Body of pancreas (tissue), 4 donors: ENCODE results near the gene RAB5B. TPM values are rescaled to one million over a fixed set of nuclear protein-coding genes. Genes with fewer than 3 reads are reported as not detected.

Experiments used
- ATAC-seq: fragments of 150-250 bp; one replicate; pipeline ENCODE4 v1.9.1; 2016
- DNase-seq, 4 donors: peaks; one replicate each; pipeline ENCODE4 v3.0.0-alpha.2; 2019
- H3K27ac ChIP-seq, 4 donors: fragments of 200-600 bp; sonication (generic); 1 replicate in 3 of 4; 2 replicates in 1 of 4; pipeline versions ENCODE4 v1.5.1 to v1.6.1; 2016 to 2019; ENCODE audit warnings: mild to moderate bottlenecking in 1 of 4, mixed read lengths in 1 of 4, moderate library complexity in 1 of 4
- H3K27me3 ChIP-seq, 2 donors: fragments of 200-600 bp; sonication (generic); one replicate each; pipeline ENCODE4 v1.6.0; 2016; ENCODE audit warnings: mild to moderate bottlenecking in 1 of 2
- H3K36me3 ChIP-seq, 2 donors: fragments of 200-600 bp; sonication (generic); replicated peaks in 1 of 2; 2 replicates each; pipeline ENCODE4 v1.5.1; 2016; ENCODE audit warnings: low read depth in 2 of 2; ENCODE audit not compliant: insufficient read depth in 1 of 2
- H3K4me1 ChIP-seq: fragments of 200-600 bp; sonication (generic); one replicate; pipeline ENCODE4 v1.6.0; 2016
- H3K4me3 ChIP-seq, 2 donors: fragments of 200-600 bp; sonication (generic); 1 replicate in 1 of 2; 2 replicates in 1 of 2; pipeline ENCODE4 v1.5.1; 2016 to 2019
- H3K9me3 ChIP-seq, 3 donors: fragments of 200-600 bp; sonication (generic); 1 replicate in 2 of 3; 2 replicates in 1 of 3; pipeline ENCODE4 v1.5.1; 2016
- POLR2A ChIP-seq, 3 donors: fragments of 450-650 bp; IDR thresholded peaks; one replicate each; pipeline ENCODE4 v1.6.1; 2016; ENCODE audit warnings: antibody characterized with exemption in 3 of 3, mild to moderate bottlenecking in 2 of 3
- WGBS, 2 donors: methylation state at CpG; one replicate each; pipeline ENCODE4 v1.1.5; 2017; 5-methylcytosine and 5-hydroxymethylcytosine counted together
- intact Hi-C: fragments of 100-400 bp; cut with DNase I; formaldehyde crosslinking; loops from one replicate; pipeline ENCODE4 v1.15.1; 2023
- total RNA-seq, 2 donors: library from RNA; depleted of rRNA; stranded (reverse); fragments of >200 nt; gene quantifications; one replicate each; pipeline ENCODE4 v1.1.0, GENCODE V29; 2016
- TF ChIP-seq, protein P1 (sequence below), 7 experiments: fragments of 450-650 bp in 4 of 7; fragments of 200-600 bp in 3 of 7; sonication (generic) in 3 of 7; IDR thresholded peaks; one replicate each; pipeline ENCODE4 v1.5.1; 2016 to 2019; ENCODE audit warnings: antibody characterized with exemption in 7 of 7

RAB5B gene
- total RNA-seq, 2 donors from 2014 or later = 28.3 to 33.9 TPM

DNA sequence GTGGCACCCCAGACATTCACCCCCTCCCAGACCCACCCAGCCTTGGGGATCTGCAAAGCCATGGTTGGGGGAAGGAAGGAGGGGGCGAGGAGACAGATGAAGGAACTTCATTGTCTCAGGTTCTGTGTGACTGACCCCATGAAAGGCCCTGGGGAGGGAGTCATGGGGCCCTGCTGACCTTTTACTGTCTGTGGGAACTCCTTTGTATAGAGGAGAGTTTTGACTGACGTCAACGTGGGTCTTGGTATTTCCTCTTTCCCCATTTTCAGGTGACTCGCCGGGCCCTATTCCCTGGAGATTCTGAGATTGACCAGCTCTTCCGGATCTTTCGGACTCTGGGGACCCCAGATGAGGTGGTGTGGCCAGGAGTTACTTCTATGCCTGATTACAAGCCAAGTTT, 3.1 kb upstream of the RAB5B start:
- WGBS, 2 donors = 87 to 96% methylated on average over 7 of the region's 7 CpGs
- intact Hi-C loops = no loop called here
- Histone ChIP-seq H3K4me3 (no peak overlapping the region), H3K36me3 (no peaks in the 10 kb centered on the region), H3K27ac (no peak overlapping the region), H3K27me3 (no peaks in the 10 kb centered on the region), H3K9me3 (no peaks in the 10 kb centered on the region), H3K4me1 (peaks cover 35% of the 10 kb centered on the region)
- ATAC-seq (no peak), DNase-seq (no peak)
- TF ChIP-seq POLR2A (IDR thresholded peaks at IDR 0.05) = no peak
- TF ChIP-seq, protein P1, sequence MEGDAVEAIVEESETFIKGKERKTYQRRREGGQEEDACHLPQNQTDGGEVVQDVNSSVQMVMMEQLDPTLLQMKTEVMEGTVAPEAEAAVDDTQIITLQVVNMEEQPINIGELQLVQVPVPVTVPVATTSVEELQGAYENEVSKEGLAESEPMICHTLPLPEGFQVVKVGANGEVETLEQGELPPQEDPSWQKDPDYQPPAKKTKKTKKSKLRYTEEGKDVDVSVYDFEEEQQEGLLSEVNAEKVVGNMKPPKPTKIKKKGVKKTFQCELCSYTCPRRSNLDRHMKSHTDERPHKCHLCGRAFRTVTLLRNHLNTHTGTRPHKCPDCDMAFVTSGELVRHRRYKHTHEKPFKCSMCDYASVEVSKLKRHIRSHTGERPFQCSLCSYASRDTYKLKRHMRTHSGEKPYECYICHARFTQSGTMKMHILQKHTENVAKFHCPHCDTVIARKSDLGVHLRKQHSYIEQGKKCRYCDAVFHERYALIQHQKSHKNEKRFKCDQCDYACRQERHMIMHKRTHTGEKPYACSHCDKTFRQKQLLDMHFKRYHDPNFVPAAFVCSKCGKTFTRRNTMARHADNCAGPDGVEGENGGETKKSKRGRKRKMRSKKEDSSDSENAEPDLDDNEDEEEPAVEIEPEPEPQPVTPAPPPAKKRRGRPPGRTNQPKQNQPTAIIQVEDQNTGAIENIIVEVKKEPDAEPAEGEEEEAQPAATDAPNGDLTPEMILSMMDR (IDR thresholded peaks at IDR 0.05) = no peak

DNA sequence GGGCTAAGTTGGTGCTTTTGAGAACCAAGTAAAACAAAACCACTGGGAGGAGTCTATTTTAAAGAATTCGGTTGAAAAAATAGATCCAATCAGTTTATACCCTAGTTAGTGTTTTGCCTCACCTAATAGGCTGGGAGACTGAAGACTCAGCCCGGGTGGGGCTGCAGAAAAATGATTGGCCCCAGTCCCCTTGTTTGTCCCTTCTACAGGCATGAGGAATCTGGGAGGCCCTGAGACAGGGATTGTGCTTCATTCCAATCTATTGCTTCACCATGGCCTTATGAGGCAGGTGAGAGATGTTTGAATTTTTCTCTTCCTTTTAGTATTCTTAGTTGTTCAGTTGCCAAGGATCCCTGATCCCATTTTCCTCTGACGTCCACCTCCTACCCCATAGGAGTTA, 1.8 kb upstream of the RAB5B start:
- H3K27ac ChIP-seq = peak overlapping the region in 3 of 4 donors; percentile 78 to 95 (median 89)
- ATAC-seq = no peak
- 42 to 60% methylated on average over 3 of the region's 3 CpGs for WGBS, 2 donors
- intact Hi-C loops = no loop called here
- DNase-seq = peak in 1 of 4 donors; percentile 12
- no peaks in the 10 kb centered on the region for H3K36me3 ChIP-seq
- no peaks in the 10 kb centered on the region for H3K27me3 ChIP-seq
- no peak overlapping the region for H3K4me3 ChIP-seq
- H3K9me3 ChIP-seq = no peaks in the 10 kb centered on the region
- peaks cover 35% of the 10 kb centered on the region for H3K4me1 ChIP-seq
- TF ChIP-seq, protein P1 (IDR thresholded peaks at IDR 0.05) = no peak
- no peak for TF ChIP-seq POLR2A (IDR thresholded peaks at IDR 0.05)

DNA sequence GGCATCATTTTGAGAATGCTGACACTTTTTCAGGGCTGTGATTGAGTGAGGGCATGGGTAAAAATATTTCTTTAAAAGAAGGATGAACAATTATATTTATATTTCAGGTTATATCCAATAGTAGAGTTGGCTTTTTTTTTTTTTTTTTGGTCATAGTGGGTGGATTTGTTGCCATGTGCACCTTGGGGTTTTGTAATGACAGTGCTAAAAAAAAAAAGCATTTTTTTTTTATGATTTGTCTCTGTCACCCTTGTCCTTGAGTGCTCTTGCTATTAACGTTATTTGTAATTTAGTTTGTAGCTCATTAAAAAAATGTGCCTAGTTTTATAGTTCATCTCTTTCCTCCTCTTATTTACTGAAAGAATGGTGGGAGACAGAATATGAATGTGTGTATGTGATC, 1.4 kb upstream of the RAB5B start:
- intact Hi-C loops = no loop called here
- TF ChIP-seq POLR2A (IDR thresholded peaks at IDR 0.05) = no peak
- TF ChIP-seq, protein P1 (IDR thresholded peaks at IDR 0.05) = no peak
- H3K27ac ChIP-seq = peak overlapping the region; percentile 77 to 95 (median 84)

DNA sequence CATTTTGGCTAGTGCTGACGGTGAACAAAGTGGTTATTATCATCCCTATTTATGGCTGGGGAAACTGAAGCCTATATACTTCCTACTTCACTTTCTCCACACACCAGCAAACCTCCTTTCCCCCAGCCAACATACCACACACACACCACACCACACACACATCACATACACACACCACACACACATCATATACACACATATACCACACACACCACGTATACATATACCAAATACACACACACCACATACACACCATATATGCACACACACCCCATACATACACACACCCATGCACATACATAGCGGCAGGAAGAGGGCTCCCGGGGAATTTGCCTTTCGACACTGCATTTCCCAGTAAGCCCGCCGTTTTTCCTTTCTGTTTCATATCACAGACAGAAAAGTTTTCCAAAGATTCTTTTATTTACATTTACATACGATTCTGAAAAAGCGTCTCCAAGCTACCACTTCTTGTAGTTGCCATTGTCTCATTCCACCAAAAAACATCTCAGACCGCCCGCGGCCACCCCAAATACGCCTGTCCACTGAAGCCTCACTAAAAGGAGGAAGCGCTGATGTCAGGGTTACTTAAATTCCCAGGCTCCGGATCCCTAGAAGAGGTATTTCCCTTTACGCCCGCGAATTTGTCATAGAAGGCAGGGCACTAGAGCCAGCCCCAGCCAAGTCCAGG, 823 bp upstream of the RAB5B start:
- intact Hi-C loops = no loop called here
- ATAC-seq (no peak), DNase-seq (no peak)
- Histone ChIP-seq H3K27ac (peak overlapping the region; percentile 77 to 95 (median 84)), H3K4me3 (peak overlapping the region; percentile 15 to 17), H3K9me3 (no peaks in the 10 kb centered on the region), H3K27me3 (no peaks in the 10 kb centered on the region), H3K4me1 (peaks cover 27% of the 10 kb centered on the region), H3K36me3 (peaks cover 0 to 2% of the 10 kb centered on the region in 2 donors)
- 0% methylated on average over 18 of the region's 18 CpGs for WGBS, 2 donors
- TF ChIP-seq, protein P1 (IDR thresholded peaks at IDR 0.05) = no peak
- TF ChIP-seq POLR2A (IDR thresholded peaks at IDR 0.05) = peak in 1 of 3 donors; percentile 8

More for the DNA sequence above, 1.4 kb upstream of the RAB5B start:
- DNase-seq (no peak), ATAC-seq (no peak)
- Histone ChIP-seq H3K4me3 (peak overlapping the region in 1 of 2 donors; percentile 15), H3K36me3 (peaks cover 0 to under 1% of the 10 kb centered on the region in 2 donors), H3K27me3 (no peaks in the 10 kb centered on the region), H3K4me1 (peaks cover 30% of the 10 kb centered on the region), H3K9me3 (no peaks in the 10 kb centered on the region)
- 0 to 9% methylated on average over 1 of the region's 1 CpG for WGBS, 2 donors

DNA sequence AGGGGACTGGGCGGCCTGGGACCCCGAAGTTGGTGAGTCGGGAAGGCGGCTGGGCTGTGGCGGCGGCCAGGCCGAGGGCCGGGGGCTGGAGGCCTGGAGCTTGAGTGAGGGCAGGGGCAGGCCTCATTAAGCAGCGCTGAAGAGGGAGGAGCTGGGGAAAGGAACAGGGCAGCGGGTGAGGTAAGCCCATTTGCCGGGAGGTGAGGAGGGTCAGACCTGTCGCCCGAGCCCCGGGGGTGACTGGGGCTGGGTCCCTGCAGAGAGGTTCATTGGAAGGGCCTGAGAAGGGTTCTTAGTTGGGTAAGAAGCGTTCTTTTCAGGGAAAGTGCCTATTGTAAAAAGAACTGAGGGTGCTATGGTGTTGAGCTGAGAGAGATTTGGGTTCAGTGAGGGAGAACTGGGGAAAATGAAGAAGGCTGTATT, 441 bp downstream of the RAB5B start:
- Histone ChIP-seq H3K27ac (peak overlapping the region; percentile 87 to 99 (median 97)), H3K27me3 (no peaks in the 10 kb centered on the region), H3K36me3 (peaks cover 0 to 2% of the 10 kb centered on the region in 2 donors), H3K9me3 (no peaks in the 10 kb centered on the region), H3K4me1 (peaks cover 27% of the 10 kb centered on the region), H3K4me3 (peak overlapping the region; percentile 95 to 96)
- no peak for TF ChIP-seq POLR2A (IDR thresholded peaks at IDR 0.05)
- TF ChIP-seq, protein P1 (IDR thresholded peaks at IDR 0.05) = no peak
- 0% methylated on average over 13 of the region's 15 CpGs for WGBS, 2 donors
- intact Hi-C loops = no loop called here
- DNase-seq (peak; percentile 68 to 74 (median 70)), ATAC-seq (peak; percentile 43)
